GM23338 (cell line): ENCODE data around the gene GPANK1. TPM values are rescaled to one million over a fixed set of nuclear protein-coding genes. Genes with fewer than 3 reads are reported as not detected.

Source experiments
- ATAC-seq: fragments of 200-7000 bp; cut with Tn5 transposase; 3 replicates; pipeline ENCODE4 v1.9.1; 2020
- DNase-seq: peaks from one replicate; pipeline ENCODE4 v3.0.0-alpha.2; 2015; ENCODE audit warnings: low spot score
- H2AFZ ChIP-seq: fragments of 200-600 bp; sonication (generic); 2 replicates; pipeline ENCODE4 v1.8.0; 2016; ENCODE audit warnings: antibody characterized with exemption, mild to moderate bottlenecking, moderate library complexity
- H3F3A ChIP-seq: fragments of 200-600 bp; sonication (generic); replicated peaks from 2 replicates; pipeline ENCODE4 v1.8.0; 2017; ENCODE audit warnings: antibody characterized with exemption, mixed run types, low read depth
- H3K27ac ChIP-seq: fragments of 200-600 bp; sonication (generic); 2 replicates; pipeline ENCODE4 v1.6.1; 2016; ENCODE audit warnings: low read depth
- H3K27me3 ChIP-seq: fragments of 200-600 bp; sonication (generic); 2 replicates; pipeline ENCODE4 v1.8.0; 2016; ENCODE audit warnings: mild to moderate bottlenecking, mixed run types, moderate library complexity; ENCODE audit not compliant: insufficient read depth
- H3K36me3 ChIP-seq: fragments of 200-600 bp; sonication (generic); 2 replicates; pipeline ENCODE4 v1.8.0; 2016; ENCODE audit warnings: mild to moderate bottlenecking; ENCODE audit not compliant: insufficient read depth
- H3K4me1 ChIP-seq: fragments of 200-600 bp; sonication (generic); 2 replicates; pipeline ENCODE4 v1.8.0; 2016; ENCODE audit warnings: mild to moderate bottlenecking, moderate library complexity; ENCODE audit not compliant: insufficient read depth
- H3K4me2 ChIP-seq: fragments of 200-600 bp; sonication (generic); 2 replicates; pipeline ENCODE4 v1.7.1; 2017; ENCODE audit warnings: mixed run types
- H3K4me3 ChIP-seq: fragments of 200-600 bp; sonication (generic); 2 replicates; pipeline ENCODE4 v1.6.1; 2016; ENCODE audit warnings: mixed run types
- H3K79me2 ChIP-seq: fragments of 200-600 bp; sonication (generic); replicated peaks from 2 replicates; pipeline ENCODE4 v1.8.0; 2017; ENCODE audit warnings: mild to moderate bottlenecking; ENCODE audit not compliant: insufficient read depth
- H3K9me2 ChIP-seq: fragments of 200-600 bp; sonication (generic); 2 replicates; pipeline ENCODE4 v1.8.0; 2017; ENCODE audit not compliant: insufficient read depth
- H4K20me1 ChIP-seq: fragments of 200-600 bp; sonication (generic); replicated peaks from 2 replicates; pipeline ENCODE4 v1.8.0; 2017; ENCODE audit warnings: mild to moderate bottlenecking; ENCODE audit not compliant: insufficient read depth
- H3K27ac Mint-ChIP-seq: 2 replicates; pipeline ENCODE4 v1.8.0; 2020; ENCODE audit warnings: inconsistent platforms, mild to moderate bottlenecking, moderate library complexity, mixed read lengths
- H3K27me3 Mint-ChIP-seq: 3 replicates; pipeline ENCODE4 v1.8.0; 2022; ENCODE audit warnings: low read depth, mild to moderate bottlenecking, moderate library complexity, mixed read lengths, inconsistent platforms; ENCODE audit not compliant: insufficient read depth, poor library complexity
- H3K36me3 Mint-ChIP-seq: 3 replicates; pipeline ENCODE4 v1.8.0; 2021; ENCODE audit warnings: low read depth, mild to moderate bottlenecking, inconsistent platforms, moderate library complexity, mixed read lengths
- H3K4me1 Mint-ChIP-seq: 3 replicates; pipeline ENCODE4 v1.8.0; 2020; ENCODE audit warnings: mild to moderate bottlenecking, inconsistent platforms, mixed read lengths
- H3K4me3 Mint-ChIP-seq: 3 replicates; pipeline ENCODE4 v1.8.0; 2021; ENCODE audit warnings: moderate library complexity, mild to moderate bottlenecking, inconsistent platforms, mixed read lengths
- H3K9me3 Mint-ChIP-seq: 3 replicates; pipeline ENCODE4 v1.8.0; 2020; ENCODE audit warnings: moderate library complexity, mild to moderate bottlenecking, inconsistent platforms, mixed read lengths
- CTCF ChIP-seq, 2 experiments: fragments of 200-600 bp in 1 of 2; sonication (generic) in 1 of 2; conservative IDR thresholded peaks; 2 replicates each; pipeline versions ENCODE4 v1.5.1 to v1.6.1; 2016 to 2017; ENCODE audit warnings: antibody characterized with exemption in 2 of 2, low read depth in 2 of 2, mild to moderate bottlenecking in 2 of 2, moderate library complexity in 1 of 2
- ETS1 ChIP-seq: IDR thresholded peaks from 2 replicates; pipeline ENCODE4 v1.6.1; 2016; ENCODE audit warnings: antibody characterized with exemption
- EZH2 ChIP-seq: fragments of 200-600 bp; sonication (generic); IDR thresholded peaks from one replicate; pipeline ENCODE4 v1.8.0; 2017; ENCODE audit warnings: antibody characterized with exemption, mild to moderate bottlenecking, low read depth; ENCODE audit not compliant: unreplicated experiment
- EZH2phosphoT487 ChIP-seq: fragments of 200-600 bp; sonication (generic); IDR thresholded peaks from one replicate; pipeline ENCODE4 v1.8.1; 2018; ENCODE audit warnings: antibody characterized with exemption; ENCODE audit not compliant: unreplicated experiment
- POLR2AphosphoS5 ChIP-seq: IDR thresholded peaks from 2 replicates; pipeline ENCODE4 v1.6.1; 2016; ENCODE audit warnings: antibody characterized with exemption, low read depth
- ZNF114 ChIP-seq: fragments of 250-450 bp; sonication (Bioruptor Pico); IDR thresholded peaks from 2 replicates; pipeline ENCODE4 v1.5.0; 2020; ENCODE audit warnings: mild to moderate bottlenecking, moderate library complexity
- ZNF331 ChIP-seq: fragments of 250-450 bp; sonication (Bioruptor Pico); IDR thresholded peaks from 2 replicates; pipeline ENCODE4 v1.5.0; 2020; ENCODE audit warnings: low read depth, mild to moderate bottlenecking, moderate library complexity
- polyA plus RNA-seq: library from polyadenylated mRNA; unstranded; fragments of >200 nt; fragmentation: Nextera tagmentation; extraction: Ambion mirVana; gene quantifications from 2 replicates; pipeline ENCODE4 v1.2.1, GENCODE V29; 2016
- total RNA-seq: library from RNA; depleted of rRNA; stranded (reverse); fragments of >200 nt; shearing (Covaris generic); gene quantifications from 2 replicates; pipeline ENCODE4 v1.2.3, GENCODE V29; 2014

The GPANK1 gene
- total and polyA plus RNA-seq, 2 experiments from 2014 or later = 27.1 to 49.2 TPM

GRCh38 chr6:31652925-31653724 is 11.7 kb downstream of the GPANK1 start:
- Mint-ChIP-seq H3K4me1 (peaks cover 28% of the 10 kb centered on the region; the same call in 2 of the 3 replicates), H3K4me3 (peak overlapping the region; percentile 99), H3K36me3 (peaks cover 38% of the 10 kb centered on the region), H3K9me3 (no peaks in the 10 kb centered on the region), H3K27me3 (peaks cover 13% of the 10 kb centered on the region), H3K27ac (peak overlapping the region; percentile 100)
- H3K4me1 ChIP-seq = peaks cover 14% of the 10 kb centered on the region
- no peaks in the 10 kb centered on the region for H3K27me3 ChIP-seq
- no peak for TF ChIP-seq EZH2phosphoT487
- TF ChIP-seq CTCF (conservative IDR thresholded peaks at IDR 0.05; ENCODE audit: low read depth in 2 of 2) = peak in 1 of 2 experiments; percentile 28; a peak in 2 of 4 replicates
- TF ChIP-seq POLR2AphosphoS5 = peak; percentile 62
- peaks cover 27% of the 10 kb centered on the region for H3K36me3 ChIP-seq
- H3K79me2 ChIP-seq = peaks cover 32% of the 10 kb centered on the region
- peak overlapping the region; percentile 88 for H3K4me3 ChIP-seq
- no peaks in the 10 kb centered on the region for H3K9me2 ChIP-seq
- no peak overlapping the region for H2AFZ ChIP-seq
- H3K27ac ChIP-seq = peak overlapping the region; percentile 96
- peak overlapping the region; percentile 85 for H3K4me2 ChIP-seq
- DNase-seq (peak; percentile 98), ATAC-seq (peak; percentile 79)
- H3F3A ChIP-seq = peaks cover 18% of the 10 kb centered on the region
- H4K20me1 ChIP-seq = peaks cover 12% of the 10 kb centered on the region; the same call in 1 of the 2 replicates

GRCh38 chr6:31651602-31652191 is 13.1 kb downstream of the GPANK1 start:
- Mint-ChIP-seq H3K36me3 (peaks cover 47% of the 10 kb centered on the region), H3K27me3 (peaks cover 13% of the 10 kb centered on the region), H3K4me1 (peaks cover 28% of the 10 kb centered on the region; the same call in 2 of the 3 replicates), H3K27ac (peak overlapping the region; percentile 100), H3K9me3 (no peaks in the 10 kb centered on the region), H3K4me3 (peak overlapping the region; percentile 99)
- DNase-seq (peak; percentile 90), ATAC-seq (peak; percentile 69)
- H3K4me2 ChIP-seq = peak overlapping the region; percentile 85
- H3K4me3 ChIP-seq = peak overlapping the region; percentile 88
- H4K20me1 ChIP-seq = peaks cover 12% of the 10 kb centered on the region; the same call in 1 of the 2 replicates
- peak overlapping the region; percentile 96 for H3K27ac ChIP-seq
- peaks cover 27% of the 10 kb centered on the region for H3K36me3 ChIP-seq
- H3F3A ChIP-seq = peaks cover 18% of the 10 kb centered on the region
- H3K79me2 ChIP-seq = peaks cover 29% of the 10 kb centered on the region
- TF ChIP-seq ZNF331 (no peak), POLR2AphosphoS5 (peak; percentile 12; the same call in 1 of the 2 replicates)
- H3K4me1 ChIP-seq = peaks cover 14% of the 10 kb centered on the region
- H3K9me2 ChIP-seq = no peaks in the 10 kb centered on the region
- H3K27me3 ChIP-seq = no peaks in the 10 kb centered on the region
- H2AFZ ChIP-seq = 0 out of 2 replicates have a peak overlapping the region, but pooled peaks have one; percentile 35

GRCh38 chr6:31645325-31645724 is 19.5 kb downstream of the GPANK1 start:
- Histone ChIP-seq H3K4me3 (no peak overlapping the region), H2AFZ (no peak overlapping the region), H3K36me3 (peaks cover 41% of the 10 kb centered on the region), H4K20me1 (peaks cover 8% of the 10 kb centered on the region; the same call in 1 of the 2 replicates), H3K27me3 (no peaks in the 10 kb centered on the region), H3K27ac (no peak overlapping the region), H3K9me2 (no peaks in the 10 kb centered on the region), H3F3A (peaks cover 2% of the 10 kb centered on the region; the same call in 1 of the 2 replicates), H3K79me2 (peaks cover 14% of the 10 kb centered on the region), H3K4me1 (no peaks in the 10 kb centered on the region), H3K4me2 (no peak overlapping the region)
- ATAC-seq (no peak), DNase-seq (no peak)
- no peak for TF ChIP-seq EZH2
- TF ChIP-seq CTCF (conservative IDR thresholded peaks at IDR 0.05; ENCODE audit: low read depth in 2 of 2) = no peak
- TF ChIP-seq ZNF114 (CRISPR knock-in tag) = no peak
- TF ChIP-seq ETS1 = no peak
- Mint-ChIP-seq H3K27me3 (no peaks in the 10 kb centered on the region), H3K36me3 (peaks cover 86% of the 10 kb centered on the region), H3K4me3 (peak overlapping the region; percentile 7; the same call in 1 of the 3 replicates), H3K27ac (no peak overlapping the region), H3K9me3 (no peaks in the 10 kb centered on the region), H3K4me1 (peaks cover 6% of the 10 kb centered on the region; the same call in 1 of the 3 replicates)
